HG03521 (cell line): ENCODE data around the gene ACOT11.
"Not testable (repeated sequence)": the region's sequence is repeated elsewhere in the genome, so short reads cannot be mapped to it uniquely, and the experiment has no call there.

Source experiments
- ATAC-seq: cut with Tn5 transposase; IDR thresholded peaks from one replicate; pipeline ENCODE4 v1.9.1; 2021; ENCODE audit warnings: mild to moderate bottlenecking, moderate library complexity; ENCODE audit not compliant: unreplicated experiment

Gene ACOT11

GRCh38 chr1:54547601-54548388 is at the start of gene ACOT11:
Gene ACOT11 (plus strand): TSS chr1:54548228. CDS start chr1:54548310, 82 bp downstream.
- no peak for ATAC-seq

DNA sequence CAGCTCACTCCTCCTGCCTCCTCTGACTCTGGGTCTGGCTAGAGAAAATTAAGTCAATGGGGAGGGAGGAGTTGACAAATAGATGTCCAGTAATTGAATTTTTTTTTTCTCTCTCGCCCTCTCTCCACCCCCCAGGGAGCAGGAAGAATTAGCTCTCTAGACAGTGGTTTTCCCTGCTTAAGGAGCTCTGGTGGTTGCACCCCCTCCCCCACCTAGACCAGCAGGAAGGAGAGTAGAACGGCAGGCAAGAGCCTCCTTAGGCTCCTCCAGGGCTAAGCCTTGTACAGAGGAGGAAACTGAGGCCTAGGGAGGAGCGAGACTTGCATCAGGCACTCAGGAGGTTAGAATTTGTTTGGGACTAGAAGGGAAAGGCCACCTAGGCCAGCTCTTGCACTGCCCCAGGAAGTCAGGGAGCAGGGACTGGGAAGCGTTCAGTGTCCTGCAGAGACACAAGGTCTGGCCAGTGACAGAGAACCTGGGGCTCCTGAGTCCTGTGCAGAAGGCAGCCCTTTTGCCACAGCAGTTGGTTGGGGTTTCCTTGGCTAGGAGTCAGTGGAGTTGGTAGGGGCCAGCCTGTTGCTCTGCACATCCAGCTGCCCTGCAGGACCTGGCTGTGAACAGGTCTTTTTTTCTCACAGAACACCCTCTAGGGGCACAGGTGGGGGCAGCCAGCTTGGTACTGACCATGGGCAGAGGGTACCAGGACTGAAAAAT is 49.5 kb upstream of the ACOT11 start:
- ATAC-seq: no peak

DNA sequence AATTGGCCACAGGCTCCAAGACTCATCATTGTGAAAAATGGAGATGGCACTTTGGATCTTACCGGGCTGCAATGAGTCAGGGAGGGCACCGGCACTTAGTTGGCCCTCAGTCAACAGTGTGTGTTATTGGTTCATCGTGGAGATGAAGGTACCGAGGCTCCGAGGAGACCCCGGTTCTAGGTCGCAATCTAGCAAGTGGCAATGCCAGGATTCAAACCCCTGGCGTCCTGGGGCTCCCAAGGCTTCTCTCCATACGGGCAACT is 49.0 kb upstream of the ACOT11 start:
- ATAC-seq: no peak

DNA sequence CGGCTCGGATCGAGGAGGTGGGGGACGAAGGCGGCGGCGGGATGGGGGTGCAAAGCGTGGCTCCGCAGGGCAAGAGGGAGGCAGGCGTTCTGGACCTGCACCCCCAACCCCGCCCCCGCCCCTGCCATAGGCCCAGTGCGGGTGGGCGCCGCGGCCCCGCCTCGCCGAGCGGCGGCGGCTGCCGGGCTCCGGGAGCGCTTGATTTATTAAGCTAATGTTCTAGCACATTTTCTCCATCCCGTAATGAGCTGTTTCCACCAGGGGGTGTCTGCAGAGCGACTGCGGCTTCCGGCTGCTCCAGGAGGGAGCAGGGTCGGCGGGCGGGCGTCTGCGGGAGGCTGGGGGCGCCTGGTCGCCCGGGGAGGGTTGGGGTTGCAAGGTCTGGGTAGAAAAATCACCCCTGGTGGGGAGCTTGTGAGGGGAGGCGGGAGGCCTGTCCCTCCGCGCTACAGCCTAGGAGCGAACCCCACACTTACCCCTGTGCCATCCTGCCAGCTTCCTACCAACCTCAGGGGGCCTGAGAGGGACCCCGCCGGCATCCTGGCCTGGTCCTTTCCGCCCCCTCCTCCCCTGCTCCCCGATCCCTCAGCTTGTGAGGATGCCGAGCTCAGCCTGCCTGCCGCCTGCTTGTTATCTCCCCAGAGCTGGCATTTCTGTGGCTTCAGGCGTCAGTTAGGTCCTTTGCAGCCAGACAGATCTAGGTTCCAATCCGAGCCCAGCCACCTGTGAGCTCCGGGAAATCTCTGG is 48.5 kb upstream of the ACOT11 start:
- no peak for ATAC-seq

GRCh38 chr1:54500107-54500431 is 48.0 kb upstream of the ACOT11 start:
- no peak for ATAC-seq

DNA sequence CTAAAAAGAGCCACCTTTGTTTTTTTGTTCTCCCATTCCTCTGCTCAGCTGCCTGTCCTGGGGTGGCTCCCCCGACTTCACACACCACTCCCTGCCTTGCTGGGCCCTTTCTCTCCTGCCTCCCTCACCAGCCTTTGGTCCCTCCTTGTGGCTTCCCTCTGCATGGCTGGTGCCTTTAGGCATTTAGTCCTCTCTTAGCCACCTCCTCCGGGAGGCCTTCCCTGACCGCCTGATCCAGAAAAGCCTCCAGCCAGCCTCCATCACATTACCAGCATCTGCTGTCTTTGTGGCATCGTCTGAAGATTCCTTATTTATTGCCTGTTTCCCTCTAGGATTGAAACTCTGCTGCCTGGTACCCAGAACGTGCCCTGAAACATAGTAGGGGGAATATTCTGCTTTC is 46.2 kb upstream of the ACOT11 start:
- no peak for ATAC-seq

- ATAC-seq: no peak
These were observed 45.7 kb upstream of the ACOT11 start for GRCh38 chr1:54502342-54502741.

- no peak for ATAC-seq
These were observed 41.4 kb upstream of the ACOT11 start for GRCh38 chr1:54506594-54506993.

- ATAC-seq: no peak
These were observed 40.8 kb upstream of the ACOT11 start for GRCh38 chr1:54507033-54507870.

DNA sequence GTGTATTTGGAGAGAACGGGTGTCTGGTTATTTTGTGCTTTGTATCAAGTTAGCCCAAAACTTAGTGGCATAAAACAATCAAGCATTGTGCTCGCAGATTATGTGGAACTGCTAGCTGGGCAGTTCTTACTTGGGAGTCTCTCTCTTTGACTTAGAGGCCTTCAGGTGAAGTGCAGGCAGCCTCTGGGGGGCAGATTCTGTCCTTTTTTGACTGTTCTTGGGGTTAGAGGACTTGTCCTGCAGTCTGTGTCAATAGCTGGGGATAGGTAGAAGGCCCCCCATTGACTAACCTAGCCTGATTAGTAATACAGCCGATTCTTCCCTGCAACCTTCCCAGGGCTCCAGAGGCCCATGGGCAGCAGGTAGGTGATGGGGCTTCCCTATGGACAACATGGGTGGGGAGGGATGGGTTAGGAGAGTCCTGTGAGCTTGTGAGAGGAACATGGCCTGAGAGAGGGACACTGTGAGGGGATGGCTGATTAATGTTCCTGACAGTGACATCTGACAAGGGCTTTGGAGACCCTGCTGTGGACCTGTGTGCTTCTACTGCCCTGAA is 37.2 kb upstream of the ACOT11 start:
- ATAC-seq: no peak

GRCh38 chr1:54513921-54514580 is 34.0 kb upstream of the ACOT11 start:
- not testable (repeated sequence) for ATAC-seq

DNA sequence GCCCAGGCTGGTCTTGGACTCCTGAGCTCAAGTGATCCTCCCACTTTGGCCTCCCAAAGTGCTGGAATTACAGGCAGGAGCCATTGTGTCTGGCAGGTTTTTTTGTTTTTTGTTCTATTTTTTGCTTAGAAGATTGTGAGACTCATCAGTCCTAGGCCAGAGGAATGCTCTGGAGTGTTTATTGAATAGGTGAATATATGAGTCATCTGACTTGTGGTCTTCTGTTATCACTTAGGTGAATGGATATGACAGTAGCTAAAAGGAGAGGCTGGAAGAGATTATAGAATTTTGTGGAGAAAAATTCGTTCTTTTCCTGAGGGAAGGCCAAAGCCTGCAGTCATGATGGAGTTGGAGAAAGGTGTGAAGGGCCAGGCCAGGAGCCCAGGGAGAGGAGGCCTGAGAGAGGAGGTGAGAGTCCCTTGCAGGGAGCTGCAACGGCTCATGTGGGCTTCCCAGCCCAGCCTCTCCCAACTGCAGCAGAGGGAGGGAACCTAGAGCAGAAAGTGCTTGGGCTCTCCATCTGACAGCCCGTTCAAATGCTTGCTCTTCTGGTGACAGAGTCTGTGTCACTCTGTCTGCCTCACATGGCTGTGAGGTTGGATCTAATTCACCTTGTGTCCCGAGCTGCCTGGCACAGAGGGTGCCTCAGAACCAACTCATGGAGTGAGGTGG is 31.6 kb upstream of the ACOT11 start:
- ATAC-seq: no peak

DNA sequence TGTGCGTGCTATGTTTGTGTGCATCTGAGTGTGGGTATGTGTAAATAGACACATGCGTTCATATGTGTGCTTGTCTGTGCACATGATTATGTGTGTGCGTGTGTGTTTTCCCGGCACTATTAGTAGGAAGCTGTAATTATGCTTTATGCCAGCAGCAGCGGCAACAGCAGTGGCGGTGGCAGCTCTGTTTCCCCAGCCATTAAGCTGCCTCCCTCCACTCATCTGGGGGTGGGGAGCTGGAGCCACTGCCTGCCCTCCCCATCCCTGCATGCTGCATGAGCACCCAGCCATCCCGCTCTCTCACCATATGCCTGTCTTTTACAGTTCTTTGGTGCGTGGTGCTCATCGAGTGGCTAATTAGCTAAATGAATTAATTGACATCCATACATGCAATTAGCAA is 30.5 kb upstream of the ACOT11 start:
- no peak for ATAC-seq

DNA sequence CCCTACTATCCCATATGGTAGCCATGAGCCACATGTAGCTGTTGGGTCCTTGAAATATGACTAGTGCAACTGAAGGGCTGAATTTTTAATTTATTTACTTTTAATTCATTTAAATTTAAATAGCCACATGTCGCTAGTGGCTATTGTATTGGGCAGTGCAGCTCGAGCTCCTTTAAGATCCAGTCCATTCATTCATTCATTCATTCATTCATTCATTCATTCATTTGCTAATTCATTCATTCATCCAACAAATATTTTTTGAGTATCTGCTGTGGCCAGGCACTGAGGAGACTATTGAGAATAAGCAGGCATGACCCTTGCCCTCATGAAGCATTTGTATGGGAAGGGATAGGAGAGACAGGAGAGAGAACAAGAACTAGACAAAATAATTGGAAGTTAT is 29.5 kb upstream of the ACOT11 start:
- no peak for ATAC-seq

GRCh38 chr1:54519709-54520108 is 28.3 kb upstream of the ACOT11 start:
- no peak for ATAC-seq

DNA sequence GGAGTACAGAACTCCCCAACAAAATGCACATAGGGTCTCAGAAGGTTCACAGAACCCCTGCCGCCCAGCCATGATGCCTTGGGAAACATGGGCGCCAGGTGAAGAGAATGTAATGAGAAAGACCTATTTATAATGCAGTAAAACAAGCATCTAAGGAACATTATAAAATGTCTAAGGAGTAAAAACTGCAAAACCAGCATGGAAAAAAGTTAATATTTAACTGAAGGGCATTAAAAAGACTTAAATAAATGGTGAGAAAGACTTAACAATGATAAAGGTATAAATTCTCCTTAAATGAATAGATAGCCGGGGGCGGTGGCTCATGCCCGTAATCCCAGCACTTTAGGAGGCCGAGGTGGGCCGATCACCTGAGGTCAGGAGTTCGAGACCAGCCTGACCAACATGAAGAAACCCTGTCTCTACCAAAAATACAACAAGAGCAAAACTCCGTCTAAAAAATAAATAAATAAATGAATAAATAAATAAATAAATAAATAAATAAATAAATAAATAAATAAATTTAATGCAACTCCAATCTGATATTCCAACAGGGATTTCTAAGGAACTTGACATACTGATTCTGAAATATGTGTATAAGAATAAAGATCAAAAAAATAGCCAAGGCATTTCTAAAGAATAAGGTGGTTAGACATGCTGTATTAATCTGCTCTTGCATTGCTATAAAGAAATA is 27.3 kb upstream of the ACOT11 start:
- no peak for ATAC-seq

GRCh38 chr1:54526565-54526964 is 21.5 kb upstream of the ACOT11 start:
- not testable (repeated sequence) for ATAC-seq

DNA sequence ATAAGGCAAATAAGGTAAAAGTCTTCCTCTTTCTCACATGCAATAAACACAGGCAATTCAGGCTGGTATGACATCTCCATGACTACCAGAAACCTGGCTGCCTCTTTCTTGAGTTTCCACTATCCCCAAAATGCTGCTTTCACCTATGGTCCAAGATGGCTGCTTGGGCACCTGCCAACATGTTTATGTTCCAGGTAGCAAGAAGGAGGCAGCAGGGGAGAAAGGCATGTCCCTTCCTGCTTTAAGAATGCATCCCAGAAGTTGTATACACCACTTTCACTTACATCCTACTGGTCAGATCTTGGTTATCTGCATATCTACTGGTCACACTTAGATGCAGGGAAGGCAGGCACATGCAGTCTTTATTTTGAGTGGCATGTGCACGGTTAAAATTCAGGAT is 19.4 kb upstream of the ACOT11 start:
- no peak for ATAC-seq

DNA sequence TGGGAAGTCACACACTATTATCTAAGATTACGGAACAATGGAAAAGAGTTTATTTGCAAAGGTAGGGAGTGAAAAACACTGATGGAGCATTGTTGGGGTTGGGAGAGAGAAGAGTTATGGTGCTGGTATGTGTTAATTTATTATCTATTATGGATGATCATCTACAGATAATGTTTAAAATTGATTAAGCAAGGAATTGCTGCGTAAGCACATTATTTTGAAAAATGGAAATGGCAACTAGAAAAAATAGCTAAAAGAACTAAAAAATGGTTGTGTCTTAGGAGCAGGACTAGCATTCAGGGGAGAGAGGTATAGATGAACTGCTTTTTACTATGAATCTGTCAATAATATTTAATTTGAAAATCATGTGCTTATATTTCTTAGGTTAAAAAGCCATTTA is 16.0 kb upstream of the ACOT11 start:
- no peak for ATAC-seq
